PC-3 (cell line): ENCODE measurements around the gene MICALL1. TPM values are rescaled to one million over a fixed set of nuclear protein-coding genes. Genes with fewer than 3 reads are reported as not detected.

Source experiments
- ATAC-seq: fragments of 200-7000 bp; cut with Tn5 transposase; 2 replicates; pipeline ENCODE4 v1.9.1; 2020; ENCODE audit warnings: mild to moderate bottlenecking, moderate library complexity
- BruUV-seq: library from RNA; stranded (reverse); fragments of 400-500 nt; replicated peaks from 2 replicates; lab custom pipeline; 2021; lab: Mats Ljungman, UMichigan
- CTCF ChIA-PET: fragments of 300-600 bp; sonication (Branson Sonifier 250); formaldehyde crosslinking; loops from one replicate; lab custom pipeline; 2022; ENCODE audit warnings: antibody characterized with exemption; lab: Charles Lee
- POLR2A ChIA-PET: fragments of 300-600 bp; sonication (Branson Sonifier 250); formaldehyde crosslinking; loops from one replicate; lab custom pipeline; 2022; ENCODE audit warnings: antibody characterized with exemption; ENCODE audit not compliant: unreplicated experiment; lab: Charles Lee
- DNase-seq: peaks from one replicate; pipeline ENCODE4 v3.0.0-alpha.2; 2015
- H2AFZ ChIP-seq: fragments of 300-600 bp; sonication (generic); 2 replicates; pipeline ENCODE4 v1.6.0; 2016; ENCODE audit warnings: antibody characterized with exemption, low read length
- H3F3A ChIP-seq: fragments of 300-600 bp; sonication (generic); one replicate; pipeline ENCODE4 v1.6.0; 2017; ENCODE audit warnings: antibody characterized with exemption, low read length, control low read depth, mild to moderate bottlenecking; ENCODE audit not compliant: unreplicated experiment
- H3K27ac ChIP-seq: fragments of 300-600 bp; sonication (generic); 2 replicates; pipeline ENCODE4 v1.5.1; 2016; ENCODE audit warnings: mild to moderate bottlenecking, low read length
- H3K27me3 ChIP-seq: fragments of 300-600 bp; sonication (generic); 2 replicates; pipeline ENCODE4 v1.6.1; 2016; ENCODE audit warnings: low read length, mixed read lengths
- H3K36me3 ChIP-seq: fragments of 300-600 bp; sonication (generic); 2 replicates; pipeline ENCODE4 v1.6.1; 2016; ENCODE audit warnings: low read depth, mixed run types, low read length, mixed read lengths
- H3K4me1 ChIP-seq: fragments of 300-600 bp; sonication (generic); 2 replicates; pipeline ENCODE4 v1.5.1; 2016; ENCODE audit warnings: low read length; ENCODE audit not compliant: insufficient read depth
- H3K4me2 ChIP-seq: fragments of 300-600 bp; sonication (generic); 2 replicates; pipeline ENCODE4 v1.6.0; 2016; ENCODE audit warnings: low read length
- H3K4me3 ChIP-seq: fragments of 300-600 bp; sonication (generic); 2 replicates; pipeline ENCODE4 v1.5.1; 2016; ENCODE audit warnings: mild to moderate bottlenecking, low read length, mixed read lengths
- H3K79me2 ChIP-seq: fragments of 300-600 bp; sonication (generic); 2 replicates; pipeline ENCODE4 v1.6.1; 2017; ENCODE audit warnings: low read length, mixed read lengths
- H3K9ac ChIP-seq: fragments of 300-600 bp; sonication (generic); 2 replicates; pipeline ENCODE4 v1.6.0; 2016; ENCODE audit warnings: mild to moderate bottlenecking, low read length
- H3K9me2 ChIP-seq: fragments of 300-600 bp; sonication (generic); replicated peaks from 2 replicates; pipeline ENCODE4 v1.6.1; 2016; ENCODE audit warnings: mixed run types, low read length, mixed read lengths
- H3K9me3 ChIP-seq: fragments of 300-600 bp; sonication (generic); 2 replicates; pipeline ENCODE4 v1.6.1; 2016; ENCODE audit warnings: low read length, mixed read lengths
- H4K20me1 ChIP-seq: fragments of 300-600 bp; sonication (generic); 2 replicates; pipeline ENCODE4 v1.6.1; 2016; ENCODE audit warnings: low read length, mixed read lengths
- CTCF ChIP-seq: fragments of 300-600 bp; sonication (generic); conservative IDR thresholded peaks from 2 replicates; pipeline ENCODE4 v1.5.1; 2017; ENCODE audit warnings: antibody characterized with exemption, low read depth, mild to moderate bottlenecking, low read length
- EZH2 ChIP-seq: fragments of 300-600 bp; sonication (generic); IDR thresholded peaks from one replicate; pipeline ENCODE4 v1.6.1; 2017; ENCODE audit warnings: antibody characterized with exemption, mild to moderate bottlenecking, low read length; ENCODE audit not compliant: unreplicated experiment
- EZH2phosphoT487 ChIP-seq: fragments of 300-600 bp; sonication (generic); IDR thresholded peaks from 2 replicates; pipeline ENCODE4 v1.6.1; 2018; ENCODE audit warnings: mild to moderate bottlenecking, antibody characterized with exemption, low read length, borderline replicate concordance
- intact Hi-C: fragments of 100-400 bp; cut with micrococcal nuclease; formaldehyde crosslinking; loops from 2 replicates; pipeline ENCODE4 v1.9.0; 2023
- total RNA-seq: library from RNA; depleted of rRNA; stranded (reverse); fragments of >200 nt; gene quantifications from 2 replicates; pipeline ENCODE4 v1.2.3, GENCODE V29; 2014

MICALL1 gene
- total RNA-seq, 1 experiment from 2014 or later, result 20.1 TPM

DNA sequence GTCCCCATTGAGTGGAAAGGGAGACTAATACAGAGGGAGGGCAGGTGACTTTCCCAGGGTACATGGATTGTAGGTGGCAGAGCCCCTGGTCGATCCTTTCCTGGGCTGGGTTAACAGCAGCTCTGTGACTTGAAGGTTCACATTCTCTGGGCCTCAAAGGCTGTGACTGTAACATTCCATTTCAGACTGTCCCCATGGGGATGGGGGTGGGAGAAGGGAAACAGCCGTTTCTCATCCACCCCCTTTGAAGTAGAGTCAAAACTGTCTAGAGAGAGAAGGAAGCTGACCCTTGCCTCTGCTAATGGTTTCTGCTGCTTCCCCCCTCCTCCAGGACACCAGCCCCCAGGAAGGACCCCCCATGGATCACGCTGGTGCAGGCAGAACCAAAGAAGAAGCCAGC, 19.2 kb downstream of the MICALL1 start:
- H2AFZ ChIP-seq, result no peak overlapping the region
- ATAC-seq, result no peak
- POLR2A ChIA-PET, result no interaction called here

DNA sequence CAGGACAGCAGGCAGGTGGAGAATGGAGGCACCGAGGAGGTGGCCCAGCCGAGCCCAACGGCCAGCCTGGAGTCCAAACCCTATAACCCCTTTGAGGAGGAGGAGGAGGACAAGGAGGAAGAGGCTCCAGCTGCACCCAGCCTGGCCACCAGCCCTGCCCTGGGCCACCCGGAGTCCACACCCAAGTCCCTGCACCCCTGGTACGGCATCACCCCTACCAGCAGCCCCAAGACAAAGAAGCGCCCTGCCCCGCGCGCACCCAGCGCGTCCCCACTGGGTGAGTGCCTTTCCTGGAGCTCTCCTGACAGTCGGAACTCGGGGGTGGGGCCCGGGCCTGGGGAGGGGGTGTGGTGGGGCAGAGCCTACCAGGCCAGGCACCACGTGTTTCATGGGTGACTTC, 19.7 kb downstream of the MICALL1 start:
- Histone ChIP-seq H4K20me1 (no peaks in the 10 kb centered on the region), H3K79me2 (no peaks in the 10 kb centered on the region), H3K9ac (no peak overlapping the region), H3K27me3 (no peaks in the 10 kb centered on the region), H3K4me2 (no peak overlapping the region), H3F3A (no peaks in the 10 kb centered on the region), H3K9me2 (no peaks in the 10 kb centered on the region), H3K27ac (no peak overlapping the region), H3K9me3 (no peaks in the 10 kb centered on the region), H3K4me3 (no peak overlapping the region), H3K36me3 (no peaks in the 10 kb centered on the region; the same call in 1 of the 2 replicates), H2AFZ (no peak overlapping the region), H3K4me1 (no peaks in the 10 kb centered on the region)
- TF ChIP-seq EZH2phosphoT487, result no peak
- no peak for TF ChIP-seq CTCF
- no peak for TF ChIP-seq EZH2
- ChIA-PET CTCF (no interaction called here), POLR2A (no interaction called here)
- intact Hi-C loops, result no loop called here
- no peak for ATAC-seq
- no peak for DNase-seq
- BruUV-seq, result no TSS peak

More for the DNA sequence above, 19.2 kb downstream of the MICALL1 start:
- Histone ChIP-seq H3K4me2 (no peak overlapping the region), H3K4me3 (no peak overlapping the region), H3K27me3 (no peaks in the 10 kb centered on the region), H4K20me1 (no peaks in the 10 kb centered on the region), H3K27ac (no peak overlapping the region), H3K9ac (no peak overlapping the region), H3K4me1 (no peaks in the 10 kb centered on the region), H3K9me2 (no peaks in the 10 kb centered on the region), H3K36me3 (no peaks in the 10 kb centered on the region; the same call in 1 of the 2 replicates), H3F3A (no peaks in the 10 kb centered on the region), H3K79me2 (no peaks in the 10 kb centered on the region), H3K9me3 (no peaks in the 10 kb centered on the region)
- DNase-seq, result no peak
- TF ChIP-seq EZH2phosphoT487, result no peak
- TF ChIP-seq CTCF, result no peak
- TF ChIP-seq EZH2, result no peak
- no TSS peak for BruUV-seq
- intact Hi-C loops, result no loop called here
- CTCF ChIA-PET, result no interaction called here

GRCh38 chr22:37926358-37926757, 20.3 kb downstream of the MICALL1 start:
- Histone ChIP-seq H3K27me3 (no peaks in the 10 kb centered on the region), H3K27ac (no peak overlapping the region), H3K9ac (no peak overlapping the region), H3K9me2 (no peaks in the 10 kb centered on the region), H3F3A (no peaks in the 10 kb centered on the region), H3K4me2 (no peak overlapping the region), H3K4me3 (no peak overlapping the region), H3K36me3 (no peaks in the 10 kb centered on the region; the same call in 1 of the 2 replicates), H2AFZ (no peak overlapping the region), H4K20me1 (no peaks in the 10 kb centered on the region), H3K4me1 (no peaks in the 10 kb centered on the region), H3K9me3 (no peaks in the 10 kb centered on the region), H3K79me2 (no peaks in the 10 kb centered on the region)
- TF ChIP-seq EZH2, result no peak
- no peak for TF ChIP-seq CTCF
- no peak for TF ChIP-seq EZH2phosphoT487
- no TSS peak for BruUV-seq
- POLR2A ChIA-PET, result no interaction called here
- intact Hi-C loops, result no loop called here
- CTCF ChIA-PET, result no interaction called here
- no peak for DNase-seq
- ATAC-seq, result no peak
